KG1 (cell line): ENCODE results near the gene SSX4B.
"Not testable (repeated sequence)": the region's sequence is repeated elsewhere in the genome, so short reads cannot be mapped to it uniquely, and the experiment has no call there.

Experiments used
- DNase-seq: peaks from one replicate; lab custom pipeline; 2025; lab: John Stamatoyannopoulos, UW

Gene SSX4B, protein sequence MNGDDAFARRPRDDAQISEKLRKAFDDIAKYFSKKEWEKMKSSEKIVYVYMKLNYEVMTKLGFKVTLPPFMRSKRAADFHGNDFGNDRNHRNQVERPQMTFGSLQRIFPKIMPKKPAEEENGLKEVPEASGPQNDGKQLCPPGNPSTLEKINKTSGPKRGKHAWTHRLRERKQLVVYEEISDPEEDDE

GRCh38 chrX:48411860-48412259 lies at the start of gene SSX4B:
TSS of gene SSX4B (minus strand) at chrX:48411960. CDS start at chrX:48411372, 588 bp downstream.
- not testable (repeated sequence) for DNase-seq

DNA sequence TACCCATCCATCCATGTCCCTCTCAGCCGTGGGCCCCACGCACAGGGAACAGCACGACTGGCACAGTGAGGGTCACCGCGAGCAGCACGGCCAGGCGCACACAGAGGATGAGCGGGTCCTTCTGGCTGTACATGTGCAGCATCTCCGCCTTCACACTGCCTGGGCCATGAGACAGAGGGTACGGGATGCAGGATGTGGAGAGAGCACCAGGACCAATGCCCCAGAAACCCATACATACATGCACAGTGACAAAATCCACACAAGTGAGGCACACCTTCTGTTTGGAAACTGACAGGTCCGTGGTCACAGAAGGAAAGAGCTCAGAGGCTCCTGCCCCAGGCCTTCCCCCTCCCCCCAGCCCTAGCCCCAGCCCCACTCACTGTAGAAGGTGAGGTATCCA lies 48.8 kb upstream of the SSX4B start:
- no peak for DNase-seq

DNA sequence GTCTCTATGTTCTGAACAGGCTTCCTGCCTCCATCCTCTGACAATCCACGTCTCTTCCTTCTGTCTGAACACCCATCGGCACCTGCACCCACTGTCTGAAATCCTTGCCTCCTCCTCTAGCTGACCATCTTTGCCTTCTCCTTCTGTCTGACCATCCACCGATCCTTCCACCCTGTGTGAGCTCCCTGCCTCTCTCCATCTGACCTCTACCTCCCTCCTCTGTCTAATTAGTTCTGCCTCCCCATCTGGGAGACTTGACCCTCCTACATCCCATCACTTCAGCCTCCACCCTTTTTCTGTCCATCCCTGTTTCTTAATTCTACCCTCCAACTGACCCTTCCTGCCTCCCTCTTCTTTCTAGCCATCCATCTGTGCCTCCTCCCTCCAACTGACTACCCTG lies 48.3 kb upstream of the SSX4B start:
- no peak for DNase-seq

DNA sequence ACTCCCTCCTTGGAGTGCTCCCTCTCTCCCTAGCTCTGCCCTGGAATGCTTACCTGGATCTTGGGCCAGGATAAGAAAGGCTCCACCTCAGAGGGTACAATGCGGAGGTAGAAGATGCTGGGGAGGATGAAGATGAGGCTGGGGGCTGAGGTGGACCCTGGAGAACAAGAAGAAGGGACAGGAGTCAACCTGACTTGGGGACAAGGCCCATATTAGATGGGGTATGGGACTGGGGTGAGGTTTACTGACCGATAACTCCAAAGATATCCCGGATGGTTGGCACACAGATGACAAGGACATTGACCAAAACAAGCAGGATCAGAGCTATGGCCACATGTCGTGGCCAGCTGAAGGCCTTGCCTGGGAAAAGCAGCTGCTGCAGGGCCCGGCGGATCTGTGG lies 47.7 kb upstream of the SSX4B start:
- DNase-seq, result no peak

DNA sequence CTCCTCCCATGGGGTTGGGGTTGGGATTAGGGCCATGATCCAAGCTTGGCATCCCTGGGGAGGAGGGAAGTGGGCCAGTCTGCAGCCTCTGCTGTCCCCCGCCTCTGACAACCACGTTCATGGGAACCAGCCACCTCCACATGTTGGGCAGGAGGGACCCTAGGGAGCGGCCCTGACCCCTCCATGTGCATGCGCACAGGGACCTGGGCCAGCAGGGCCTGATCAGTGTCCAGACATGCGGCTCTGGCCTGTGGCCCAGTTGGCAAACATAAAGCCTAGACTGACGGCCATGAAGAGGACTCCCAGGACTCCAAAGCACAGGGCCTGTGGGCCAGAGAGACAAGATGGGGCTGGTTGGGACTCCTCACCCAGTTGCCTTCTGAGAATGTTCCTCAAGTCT lies 47.0 kb upstream of the SSX4B start:
- DNase-seq, result no peak

GRCh38 chrX:48456628-48457331 lies 45.0 kb upstream of the SSX4B start:
- DNase-seq, result no peak

DNA sequence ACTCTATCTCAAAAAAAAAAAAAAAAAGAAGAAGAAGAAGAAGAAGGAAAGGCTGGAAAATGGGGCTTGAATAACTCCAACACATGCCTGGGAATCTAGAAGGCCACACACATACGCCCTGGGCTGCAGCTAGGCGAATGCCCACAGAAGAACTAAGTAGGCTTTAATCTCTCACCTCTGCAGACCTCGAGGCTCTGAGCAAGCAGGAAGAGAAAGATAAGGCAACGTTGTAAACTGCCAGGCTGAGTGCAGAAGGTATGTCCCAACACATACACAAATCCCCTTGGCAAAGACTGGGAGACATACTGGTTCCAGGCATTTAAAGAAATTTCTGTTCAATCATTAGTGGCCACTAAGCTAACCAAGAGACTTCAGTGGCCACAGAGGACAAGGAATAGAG lies 39.9 kb upstream of the SSX4B start:
- no peak for DNase-seq

GRCh38 chrX:48450076-48450475 lies 38.3 kb upstream of the SSX4B start:
- no peak for DNase-seq

- DNase-seq, result not testable (repeated sequence)
Observed at GRCh38 chrX:48447201-48447600, 35.4 kb upstream of the SSX4B start.

DNA sequence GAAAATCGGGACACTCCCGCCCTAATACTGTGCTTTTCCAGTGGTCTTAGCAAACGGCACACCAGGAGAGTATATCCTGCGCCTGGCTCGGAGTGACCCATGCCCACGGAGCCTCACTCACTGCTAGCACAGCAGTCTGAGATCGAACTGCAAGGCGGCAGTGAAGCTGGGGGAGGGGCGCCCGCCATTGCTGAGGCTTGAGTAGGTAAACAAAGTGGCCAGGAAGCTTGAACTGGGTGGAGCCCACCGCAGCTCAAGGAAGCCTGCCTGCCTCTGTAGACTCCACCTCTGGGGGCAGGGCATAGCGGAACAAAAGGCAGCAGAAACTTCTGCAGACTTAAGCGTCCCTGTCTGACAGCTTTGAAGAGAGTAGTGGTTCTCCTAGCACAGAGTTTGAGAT lies 22.0 kb upstream of the SSX4B start:
- DNase-seq, result not testable (repeated sequence)

GRCh38 chrX:48430166-48430565 lies 18.4 kb upstream of the SSX4B start:
- not testable (repeated sequence) for DNase-seq

DNA sequence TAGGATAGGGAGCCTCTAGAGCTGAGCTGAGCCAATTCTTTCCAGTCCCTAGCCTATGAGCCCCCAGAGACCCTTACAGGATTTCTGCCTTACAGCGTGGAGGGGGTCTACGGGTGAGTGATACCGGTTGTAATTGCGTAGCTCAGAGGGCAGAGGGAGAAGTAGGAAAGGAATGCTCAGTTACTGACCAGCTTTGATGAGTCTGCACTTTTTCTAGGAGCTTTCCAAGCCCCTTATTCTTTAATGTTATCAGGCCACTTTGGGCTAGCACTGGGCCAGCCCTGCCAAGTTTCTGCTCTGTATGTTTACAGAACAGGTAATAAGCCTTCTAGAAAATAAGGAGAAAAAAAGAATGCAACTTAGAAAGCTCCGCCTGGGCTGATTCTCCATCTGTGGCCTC lies 17.8 kb upstream of the SSX4B start:
- DNase-seq, result not testable (repeated sequence)

DNA sequence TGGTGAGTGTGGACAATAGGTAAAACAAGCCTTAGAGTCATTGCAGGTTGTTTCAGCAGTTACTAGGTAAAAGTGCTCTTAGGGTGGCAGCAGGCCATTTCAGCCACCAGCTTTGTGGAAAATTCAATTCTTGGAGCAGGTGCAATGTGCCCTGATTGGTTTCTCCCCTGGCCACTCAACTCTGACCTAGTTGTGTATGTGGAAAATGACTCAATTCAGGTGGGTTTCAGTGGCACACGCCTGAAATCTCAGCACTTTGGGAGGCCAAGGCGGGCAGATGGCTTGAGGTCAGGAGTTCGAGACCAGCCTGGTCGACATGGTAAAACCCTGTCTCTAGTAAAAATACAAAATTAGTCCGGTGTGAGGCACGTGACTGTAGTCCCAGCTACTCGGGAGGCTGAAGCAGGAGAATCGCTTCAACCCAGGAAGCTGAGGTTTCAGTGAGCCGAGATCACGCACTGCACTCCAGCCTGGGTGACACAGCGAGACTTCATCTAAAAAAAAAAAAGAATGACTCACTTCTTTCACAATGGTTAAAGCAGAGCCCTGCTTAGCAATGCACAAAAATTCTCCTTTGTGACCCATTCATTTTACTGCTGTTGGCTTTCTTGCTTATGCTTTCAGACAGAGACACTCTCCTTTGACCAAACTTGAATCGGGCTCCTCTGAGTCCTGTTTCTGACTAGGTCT lies 15.4 kb upstream of the SSX4B start:
- DNase-seq, result not testable (repeated sequence)

DNA sequence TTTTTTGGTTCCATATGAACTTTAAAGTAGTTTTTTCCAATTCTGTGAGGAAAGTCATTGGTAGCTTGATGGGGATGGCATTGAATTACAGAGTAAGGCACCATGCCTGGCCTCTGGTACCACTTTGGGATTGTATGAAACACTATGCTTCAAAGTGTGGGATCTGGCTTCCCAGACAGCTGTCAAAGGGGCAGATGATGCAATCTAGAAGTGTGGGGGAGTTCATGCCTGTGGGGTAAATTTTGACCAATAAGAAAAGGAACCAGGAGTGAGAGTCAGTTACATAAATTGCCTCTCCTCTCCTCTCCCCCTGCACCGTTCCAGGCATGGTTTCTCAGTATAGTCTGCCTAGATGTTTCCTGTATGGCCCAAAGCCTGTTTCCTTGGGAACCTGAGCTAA lies 13.9 kb downstream of the SSX4B start:
- not testable (repeated sequence) for DNase-seq

DNA sequence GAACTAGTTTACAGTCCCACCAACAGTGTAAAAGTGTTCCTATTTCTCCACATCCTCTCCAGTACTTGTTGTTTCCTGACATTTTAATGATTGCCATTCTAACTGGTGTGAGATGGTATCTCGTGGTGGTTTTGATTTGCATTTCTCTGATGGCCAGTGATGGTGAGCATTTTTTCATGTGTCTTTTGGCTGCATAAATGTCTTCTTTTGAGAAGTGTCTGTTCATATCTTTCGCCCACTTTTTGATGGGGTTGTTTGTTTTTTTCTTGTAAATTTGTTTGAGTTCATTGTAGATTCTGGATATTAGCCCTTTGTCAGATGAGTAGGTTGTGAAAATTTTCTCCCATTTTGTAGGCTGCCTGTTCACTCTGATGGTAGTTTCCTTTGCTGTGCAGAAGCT lies 14.8 kb downstream of the SSX4B start:
- DNase-seq, result not testable (repeated sequence)

- DNase-seq, result not testable (repeated sequence)
Observed at GRCh38 chrX:48383239-48383638, 28.5 kb downstream of the SSX4B start, which contains the start of gene SSX4. TSS of gene SSX4 (plus strand) at chrX:48383539. CDS start at chrX:48384054, 515 bp downstream.

DNA sequence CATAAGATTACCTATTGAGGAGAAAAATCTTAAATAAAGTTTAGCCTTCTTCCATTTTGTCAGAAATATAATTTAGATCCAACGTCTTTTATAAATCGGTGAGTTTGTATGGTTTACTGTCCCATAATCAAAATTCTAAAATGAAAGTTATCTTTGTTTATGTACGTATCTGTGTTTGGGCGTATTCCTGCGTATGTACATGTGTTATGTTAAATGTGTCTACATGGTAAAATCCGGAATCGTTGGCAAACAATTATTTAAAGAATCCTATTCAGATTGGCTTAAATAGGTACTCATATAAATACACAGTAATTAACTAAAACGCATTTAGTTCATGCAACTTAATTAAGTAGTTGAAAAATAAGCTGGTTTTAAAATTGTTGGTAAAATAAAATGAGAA lies 41.4 kb downstream of the SSX4B start:
- not testable (repeated sequence) for DNase-seq

DNA sequence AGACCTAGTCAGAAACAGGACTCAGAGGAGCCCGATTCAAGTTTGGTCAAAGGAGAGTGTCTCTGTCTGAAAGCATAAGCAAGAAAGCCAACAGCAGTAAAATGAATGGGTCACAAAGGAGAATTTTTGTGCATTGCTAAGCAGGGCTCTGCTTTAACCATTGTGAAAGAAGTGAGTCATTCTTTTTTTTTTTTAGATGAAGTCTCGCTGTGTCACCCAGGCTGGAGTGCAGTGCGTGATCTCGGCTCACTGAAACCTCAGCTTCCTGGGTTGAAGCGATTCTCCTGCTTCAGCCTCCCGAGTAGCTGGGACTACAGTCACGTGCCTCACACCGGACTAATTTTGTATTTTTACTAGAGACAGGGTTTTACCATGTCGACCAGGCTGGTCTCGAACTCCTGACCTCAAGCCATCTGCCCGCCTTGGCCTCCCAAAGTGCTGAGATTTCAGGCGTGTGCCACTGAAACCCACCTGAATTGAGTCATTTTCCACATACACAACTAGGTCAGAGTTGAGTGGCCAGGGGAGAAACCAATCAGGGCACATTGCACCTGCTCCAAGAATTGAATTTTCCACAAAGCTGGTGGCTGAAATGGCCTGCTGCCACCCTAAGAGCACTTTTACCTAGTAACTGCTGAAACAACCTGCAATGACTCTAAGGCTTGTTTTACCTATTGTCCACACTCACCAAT lies 43.9 kb downstream of the SSX4B start:
- not testable (repeated sequence) for DNase-seq

GRCh38 chrX:48359281-48359680 lies 52.5 kb downstream of the SSX4B start:
- not testable (repeated sequence) for DNase-seq

DNA sequence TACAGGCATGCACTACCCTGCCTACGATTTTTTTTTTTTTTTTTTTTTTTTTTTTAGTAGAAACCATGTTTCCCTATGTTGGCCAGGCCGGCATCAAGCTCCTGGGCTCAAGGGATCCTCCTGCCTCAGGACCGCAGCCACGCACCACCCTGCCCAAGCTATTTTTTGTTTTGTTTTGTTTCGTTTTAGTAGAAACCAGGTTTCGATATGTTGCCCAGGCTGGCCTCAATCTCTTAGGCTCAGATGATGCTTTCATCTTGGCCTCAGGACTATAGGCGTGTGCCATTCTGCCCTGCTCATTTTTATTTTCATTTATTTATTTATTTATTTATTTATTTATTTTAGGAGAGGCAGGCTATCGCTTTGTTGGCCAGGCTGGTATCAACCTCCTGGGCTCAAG lies 54.1 kb downstream of the SSX4B start:
- no peak for DNase-seq

DNA sequence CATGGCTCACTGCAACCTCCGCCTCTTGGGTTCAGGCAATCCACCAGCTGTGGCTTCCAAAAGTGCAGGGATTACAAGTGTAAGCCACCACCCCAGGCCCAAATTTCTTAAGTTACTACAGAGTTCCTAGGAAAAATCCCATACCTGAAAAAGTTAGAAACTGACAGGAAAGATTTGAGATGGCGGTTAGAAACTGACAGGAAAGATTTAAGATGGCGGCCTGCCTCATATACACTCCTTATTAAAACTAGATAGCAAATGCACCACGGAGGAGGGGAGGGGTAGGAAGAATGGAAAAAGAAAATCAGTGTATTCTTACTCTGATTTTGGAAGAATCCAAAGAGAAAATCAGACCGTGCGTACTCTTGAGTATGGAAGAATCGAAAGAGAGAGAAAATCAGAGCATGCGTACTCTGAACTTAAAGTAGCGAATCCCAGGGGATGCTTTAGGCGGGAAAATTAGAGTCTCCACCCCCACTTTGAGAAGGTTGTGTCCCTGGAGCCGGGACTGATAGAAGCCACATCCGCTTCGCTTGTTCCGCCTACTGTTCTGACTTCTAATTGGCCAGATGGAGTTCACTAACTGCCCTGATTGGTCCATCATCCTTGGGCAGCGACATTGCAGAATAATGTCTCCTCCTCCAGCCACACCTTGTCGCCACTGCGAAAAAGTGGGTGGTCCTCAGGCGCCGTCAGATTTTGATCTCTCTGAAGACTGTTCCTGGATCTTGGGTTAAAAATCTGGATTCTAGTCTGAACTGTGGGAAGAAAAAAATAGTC lies 55.3 kb downstream of the SSX4B start, which contains the start of gene SSX3:
Gene SSX3, minus strand, starts transcription at position 389 of the 780 bp plus-strand sequence. CDS start 1,454 bp downstream, outside the sequence.
- DNase-seq, result not testable (repeated sequence)
